Stimulated activated CD4-positive, alpha-beta T cell treated with anti-CD3 and anti-CD28 coated beads, Interleukin-4, amount 100 ng/mL, for 1 hour (primary cell): ENCODE results near the gene PARD3.

Source experiments
- DNase-seq: peaks from one replicate; pipeline ENCODE4 v3.0.0-alpha.2; 2020

PARD3 gene

GRCh38 chr10:34565934-34566333, 249.2 kb downstream of the PARD3 start:
- DNase-seq = no peak

GRCh38 chr10:34558093-34558583, 257.0 kb downstream of the PARD3 start:
- no peak for DNase-seq

GRCh38 chr10:34557173-34557572, 257.9 kb downstream of the PARD3 start:
- no peak for DNase-seq

GRCh38 chr10:34555653-34556052, 259.4 kb downstream of the PARD3 start:
- DNase-seq = no peak

GRCh38 chr10:34553747-34554146, 261.3 kb downstream of the PARD3 start:
- no peak for DNase-seq

GRCh38 chr10:34551295-34551694, 263.8 kb downstream of the PARD3 start:
- DNase-seq = no peak

GRCh38 chr10:34549953-34550352, 265.1 kb downstream of the PARD3 start:
- no peak for DNase-seq

GRCh38 chr10:34549001-34549400, 266.1 kb downstream of the PARD3 start:
- no peak for DNase-seq

GRCh38 chr10:34548466-34548865, 266.6 kb downstream of the PARD3 start:
- no peak for DNase-seq

GRCh38 chr10:34547695-34548094, 267.4 kb downstream of the PARD3 start:
- DNase-seq = no peak

- DNase-seq = no peak
Measured at GRCh38 chr10:34547291-34547690, 267.8 kb downstream of the PARD3 start.

- DNase-seq = no peak
Measured at GRCh38 chr10:34544400-34544799, 270.7 kb downstream of the PARD3 start.

GRCh38 chr10:34543716-34544115, 271.4 kb downstream of the PARD3 start:
- no peak for DNase-seq

GRCh38 chr10:34540492-34540891, 274.6 kb downstream of the PARD3 start:
- DNase-seq = no peak

GRCh38 chr10:34539533-34540315, 275.4 kb downstream of the PARD3 start:
- DNase-seq = no peak

GRCh38 chr10:34538281-34538829, 276.7 kb downstream of the PARD3 start:
- DNase-seq = no peak

GRCh38 chr10:34537629-34538231, 277.4 kb downstream of the PARD3 start:
- DNase-seq = no peak

- no peak for DNase-seq
Measured at GRCh38 chr10:34535872-34536271, 279.2 kb downstream of the PARD3 start.

- no peak for DNase-seq
Measured at GRCh38 chr10:34530778-34531177, 284.3 kb downstream of the PARD3 start.

- DNase-seq = no peak
Measured at GRCh38 chr10:34528320-34528719, 286.8 kb downstream of the PARD3 start.

GRCh38 chr10:34526758-34527730, 288.1 kb downstream of the PARD3 start:
- DNase-seq = no peak

- DNase-seq = no peak
Measured at GRCh38 chr10:34526186-34526585, 288.9 kb downstream of the PARD3 start.
